H9 (cell line): ENCODE data around the gene PTRH1. TPM values are rescaled to one million over a fixed set of nuclear protein-coding genes. Genes with fewer than 3 reads are reported as not detected.

Experiments
- DNase-seq: peaks from one replicate; pipeline ENCODE4 v3.0.0-alpha.2; 2017
- H2AFZ ChIP-seq: one replicate; pipeline ENCODE4 v1.6.1; 2013; ENCODE audit warnings: mild to moderate bottlenecking, low read length, control low read depth, moderate library complexity
- H2AK5ac ChIP-seq: 2 replicates; pipeline ENCODE4 v1.6.1; 2013; ENCODE audit warnings: low read length, control low read depth, mixed read lengths; ENCODE audit not compliant: insufficient read length
- H2BK120ac ChIP-seq: one replicate; pipeline ENCODE4 v1.6.1; 2013; ENCODE audit warnings: low read depth, mild to moderate bottlenecking, low read length, control low read depth, inconsistent platforms; ENCODE audit not compliant: poor library complexity, severe bottlenecking
- H2BK12ac ChIP-seq: 2 replicates; pipeline ENCODE4 v1.6.1; 2013; ENCODE audit warnings: low read length, control low read depth, mixed read lengths, low read depth; ENCODE audit not compliant: insufficient read length
- H2BK15ac ChIP-seq: 2 replicates; pipeline ENCODE4 v1.6.1; 2013; ENCODE audit warnings: low read depth, low read length, control low read depth
- H2BK20ac ChIP-seq: one replicate; pipeline ENCODE4 v1.6.1; 2013; ENCODE audit warnings: low read depth, mild to moderate bottlenecking, low read length, control low read depth, inconsistent platforms; ENCODE audit not compliant: poor library complexity, severe bottlenecking
- H2BK5ac ChIP-seq: 2 replicates; pipeline ENCODE4 v1.6.1; 2013; ENCODE audit warnings: low read length, control low read depth, mixed read lengths; ENCODE audit not compliant: insufficient read length
- H3K14ac ChIP-seq: 2 replicates; pipeline ENCODE4 v1.6.1; 2013; ENCODE audit warnings: low read length, control low read depth; ENCODE audit not compliant: insufficient read depth
- H3K18ac ChIP-seq: 2 replicates; pipeline ENCODE4 v1.6.1; 2013; ENCODE audit warnings: low read depth, mild to moderate bottlenecking, mixed read lengths, low read length, control low read depth; ENCODE audit not compliant: insufficient read length
- H3K23ac ChIP-seq: 2 replicates; pipeline ENCODE4 v1.6.1; 2013; ENCODE audit warnings: low read length, control low read depth, mixed read lengths, low read depth; ENCODE audit not compliant: insufficient read length
- H3K23me2 ChIP-seq: 2 replicates; pipeline ENCODE4 v1.6.1; 2013; ENCODE audit warnings: low read depth, mild to moderate bottlenecking, mixed read lengths, low read length, control low read depth; ENCODE audit not compliant: insufficient read length, poor library complexity, severe bottlenecking
- H3K27ac ChIP-seq: 2 replicates; pipeline ENCODE4 v1.5.1; 2013; ENCODE audit warnings: low read length, control low read depth, mixed read lengths, low read depth; ENCODE audit not compliant: insufficient read length
- H3K27me3 ChIP-seq: 2 replicates; pipeline ENCODE4 v1.6.1; 2013; ENCODE audit warnings: low read length, control low read depth, inconsistent platforms; ENCODE audit not compliant: insufficient read depth
- H3K4ac ChIP-seq: 2 replicates; pipeline ENCODE4 v1.6.1; 2013; ENCODE audit warnings: low read depth, mild to moderate bottlenecking, control low read depth, inconsistent platforms, low read length, moderate library complexity
- H3K4me1 ChIP-seq: 2 replicates; pipeline ENCODE4 v1.6.1; 2013; ENCODE audit warnings: low read length, control low read depth, inconsistent platforms; ENCODE audit not compliant: insufficient read depth
- H3K4me2 ChIP-seq: 2 replicates; pipeline ENCODE4 v1.6.1; 2013; ENCODE audit warnings: low read length, control low read depth, mixed read lengths; ENCODE audit not compliant: insufficient read length, insufficient read depth
- H3K56ac ChIP-seq: 2 replicates; pipeline ENCODE4 v1.6.1; 2013; ENCODE audit warnings: low read depth, mild to moderate bottlenecking, mixed read lengths, low read length, control low read depth; ENCODE audit not compliant: insufficient read length
- H3K79me1 ChIP-seq: 2 replicates; pipeline ENCODE4 v1.6.1; 2013; ENCODE audit warnings: low read depth, mild to moderate bottlenecking, moderate library complexity, low read length, control low read depth, inconsistent platforms; ENCODE audit not compliant: insufficient read depth, poor library complexity, severe bottlenecking
- H3K79me2 ChIP-seq: 2 replicates; pipeline ENCODE4 v1.6.1; 2013; ENCODE audit warnings: low read length, control low read depth, inconsistent platforms; ENCODE audit not compliant: insufficient read depth
- H3K9ac ChIP-seq: 2 replicates; pipeline ENCODE4 v1.6.1; 2013; ENCODE audit warnings: low read length, control low read depth, mixed read lengths; ENCODE audit not compliant: insufficient read length; ENCODE audit errors: extremely low read depth
- H3K9me3 ChIP-seq: one replicate; pipeline ENCODE4 v1.6.1; 2013; ENCODE audit warnings: low read depth, low read length, inconsistent platforms; ENCODE audit not compliant: control insufficient read depth
- H3T11ph ChIP-seq: one replicate; pipeline ENCODE4 v1.6.1; 2013; ENCODE audit warnings: mild to moderate bottlenecking, low read length, control low read depth, inconsistent platforms
- H4K20me1 ChIP-seq: one replicate; pipeline ENCODE4 v1.6.1; 2013; ENCODE audit not compliant: control insufficient read depth, insufficient read length, insufficient read depth
- H4K5ac ChIP-seq: 2 replicates; pipeline ENCODE4 v1.6.1; 2013; ENCODE audit warnings: low read depth, mild to moderate bottlenecking, mixed read lengths, low read length, control low read depth; ENCODE audit not compliant: insufficient read length
- H4K8ac ChIP-seq: replicated peaks from 2 replicates; pipeline ENCODE4 v1.6.1; 2013; ENCODE audit warnings: low read length, control low read depth, mixed read lengths, low read depth; ENCODE audit not compliant: insufficient read length
- H4K91ac ChIP-seq: 2 replicates; pipeline ENCODE4 v1.6.1; 2013; ENCODE audit warnings: low read depth, mild to moderate bottlenecking, moderate library complexity, mixed read lengths, low read length, control low read depth; ENCODE audit not compliant: insufficient read length
- H3K27ac Mint-ChIP-seq, 3 experiments: 2 replicates in 2 of 3; 3 replicates in 1 of 3; pipeline ENCODE4 v1.8.0; 2020 to 2021; ENCODE audit warnings: mixed read lengths in 3 of 3, mild to moderate bottlenecking in 1 of 3, moderate library complexity in 1 of 3
- H3K27me3 Mint-ChIP-seq: 2 replicates; pipeline ENCODE4 v1.8.0; 2021; ENCODE audit warnings: low read depth, mild to moderate bottlenecking, moderate library complexity, mixed read lengths
- H3K36me3 Mint-ChIP-seq, 3 experiments: 2 replicates in 2 of 3; 3 replicates in 1 of 3; pipeline ENCODE4 v1.8.0; 2020 to 2021; ENCODE audit warnings: low read depth in 3 of 3, mixed read lengths in 3 of 3; ENCODE audit not compliant: insufficient read depth in 1 of 3
- H3K4me1 Mint-ChIP-seq, 2 experiments: 2 replicates each; pipeline ENCODE4 v1.8.0; 2020; ENCODE audit warnings: mixed read lengths in 2 of 2
- H3K4me3 Mint-ChIP-seq, 2 experiments: 2 replicates in 1 of 2; 3 replicates in 1 of 2; pipeline ENCODE4 v1.8.0; 2020 to 2021; ENCODE audit warnings: mild to moderate bottlenecking in 2 of 2, mixed read lengths in 2 of 2, moderate library complexity in 1 of 2
- H3K9me3 Mint-ChIP-seq, 2 experiments: 2 replicates in 1 of 2; 3 replicates in 1 of 2; pipeline ENCODE4 v1.8.0; 2020; ENCODE audit warnings: mild to moderate bottlenecking in 2 of 2, mixed read lengths in 2 of 2, moderate library complexity in 1 of 2
- CTCF ChIP-seq: fragments of 200-600 bp; sonication (generic); conservative IDR thresholded peaks from 3 replicates; pipeline ENCODE4 v1.8.0; 2021; ENCODE audit warnings: antibody characterized with exemption, mild to moderate bottlenecking
- WGBS: extraction: QIAGEN DNeasy Blood & Tissue Kit; methylation state at CpG from one replicate; pipeline ENCODE4 v1.1.7; 2013; ENCODE audit warnings: missing lambda C conversion rate, low lambda C conversion rate, mixed read lengths; ENCODE audit not compliant: insufficient read length; ENCODE audit errors: extremely low coverage; 5-methylcytosine and 5-hydroxymethylcytosine counted together
- total RNA-seq: library from RNA; stranded (reverse); gene quantifications from 2 replicates; pipeline ENCODE4 v1.2.1, GENCODE V29; 2021

Gene PTRH1
- total RNA-seq, 1 experiment from 2014 or later, result 10.9 TPM

- peaks cover 27% of the 10 kb centered on the region for H3K27me3 Mint-ChIP-seq
- H3K23ac ChIP-seq, result no peak overlapping the region
- H3K4me1 Mint-ChIP-seq, result peaks cover 0 to 6% of the 10 kb centered on the region in 2 experiments; a peak in 2 of 4 replicates
- H2AK5ac ChIP-seq, result no peak overlapping the region
- H2BK12ac ChIP-seq, result no peak overlapping the region
- H4K8ac ChIP-seq, result no peak overlapping the region
- no peak overlapping the region for H4K91ac ChIP-seq
- no peaks in the 10 kb centered on the region for H3K9me3 ChIP-seq
- no peaks in the 10 kb centered on the region for H3K23me2 ChIP-seq
- H2AFZ ChIP-seq, result no peak overlapping the region
- H3K4me2 ChIP-seq, result no peak overlapping the region
- H3K4me1 ChIP-seq, result no peaks in the 10 kb centered on the region
- no peaks in the 10 kb centered on the region for H3K27me3 ChIP-seq
- DNase-seq, result no peak
- no peaks in the 10 kb centered on the region for H3K79me1 ChIP-seq
- H3K56ac ChIP-seq, result no peak overlapping the region
- no peak overlapping the region for H3K4ac ChIP-seq
- H2BK20ac ChIP-seq, result no peak overlapping the region
- H3K9ac ChIP-seq, result no peak overlapping the region
- H3K79me2 ChIP-seq, result no peaks in the 10 kb centered on the region
- H3K27ac ChIP-seq, result no peak overlapping the region
- no peak overlapping the region for H2BK15ac ChIP-seq
- H3T11ph ChIP-seq, result no peak overlapping the region
- no peak overlapping the region for H3K18ac ChIP-seq
- H3K14ac ChIP-seq, result no peak overlapping the region
- H3K27ac Mint-ChIP-seq, result no peak overlapping the region
- no peak overlapping the region for H2BK120ac ChIP-seq
- no peak overlapping the region; a peak in 1 of 5 replicates for H3K4me3 Mint-ChIP-seq
- no peak overlapping the region for H4K5ac ChIP-seq
- H4K20me1 ChIP-seq, result no peaks in the 10 kb centered on the region
- no CpG with 5 or more reads among the region's 26 CpGs for WGBS
- H2BK5ac ChIP-seq, result no peak overlapping the region
- H3K36me3 Mint-ChIP-seq, result peaks cover 0 to 12% (median 0%) of the 10 kb centered on the region in 3 experiments; a peak in 2 of 7 replicates
- H3K9me3 Mint-ChIP-seq, result no peaks in the 10 kb centered on the region
- TF ChIP-seq CTCF, result no peak
These were observed 33.8 kb upstream of the PTRH1 start for GRCh38 chr9:127749090-127749787.
